Spleen (tissue), 7 donors: ENCODE measurements around the gene MRPS34.

Experiments
- POLR2A ChIP-seq, 3 donors: fragments of 450-650 bp; IDR thresholded peaks; one replicate each; pipeline ENCODE4 v1.5.1; 2017; ENCODE audit warnings: antibody characterized with exemption in 3 of 3, mild to moderate bottlenecking in 1 of 3
- TF ChIP-seq, protein P1 (sequence below), 11 experiments: fragments of 200-600 bp in 7 of 11; fragments of 450-650 bp in 4 of 11; sonication (generic) in 4 of 11; IDR thresholded peaks in 8 of 11; conservative IDR thresholded peaks in 3 of 11; 1 replicate in 7 of 11; 2 replicates in 4 of 11; pipeline versions ENCODE4 v1.4.0 to v1.8.0; 2016 to 2021; ENCODE audit warnings: antibody characterized with exemption in 11 of 11, inconsistent platforms in 4 of 11, mild to moderate bottlenecking in 1 of 11
- donor health status: DM: no; HTN: no; CAD: no; lungs with moderate emphysema.
- donor health status: DM: no; HTN: no; CAD: no.
- donor health status: DM: no; HTN: no; CAD: no.

- TF ChIP-seq, protein P1, sequence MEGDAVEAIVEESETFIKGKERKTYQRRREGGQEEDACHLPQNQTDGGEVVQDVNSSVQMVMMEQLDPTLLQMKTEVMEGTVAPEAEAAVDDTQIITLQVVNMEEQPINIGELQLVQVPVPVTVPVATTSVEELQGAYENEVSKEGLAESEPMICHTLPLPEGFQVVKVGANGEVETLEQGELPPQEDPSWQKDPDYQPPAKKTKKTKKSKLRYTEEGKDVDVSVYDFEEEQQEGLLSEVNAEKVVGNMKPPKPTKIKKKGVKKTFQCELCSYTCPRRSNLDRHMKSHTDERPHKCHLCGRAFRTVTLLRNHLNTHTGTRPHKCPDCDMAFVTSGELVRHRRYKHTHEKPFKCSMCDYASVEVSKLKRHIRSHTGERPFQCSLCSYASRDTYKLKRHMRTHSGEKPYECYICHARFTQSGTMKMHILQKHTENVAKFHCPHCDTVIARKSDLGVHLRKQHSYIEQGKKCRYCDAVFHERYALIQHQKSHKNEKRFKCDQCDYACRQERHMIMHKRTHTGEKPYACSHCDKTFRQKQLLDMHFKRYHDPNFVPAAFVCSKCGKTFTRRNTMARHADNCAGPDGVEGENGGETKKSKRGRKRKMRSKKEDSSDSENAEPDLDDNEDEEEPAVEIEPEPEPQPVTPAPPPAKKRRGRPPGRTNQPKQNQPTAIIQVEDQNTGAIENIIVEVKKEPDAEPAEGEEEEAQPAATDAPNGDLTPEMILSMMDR (IDR thresholded peaks at IDR 0.05 in 8 of 11, conservative IDR thresholded peaks at IDR 0.05 in 3 of 11): peak in 1 of 11 experiments; percentile 21
- TF ChIP-seq POLR2A (IDR thresholded peaks at IDR 0.05): no peak
Observed at GRCh38 chr16:1781758-1782407, 8.9 kb upstream of the MRPS34 start.
